HK-2 (cell line): ENCODE measurements around the gene RTKN.
"Not testable (repeated sequence)": the region's sequence is repeated elsewhere in the genome, so short reads cannot be mapped to it uniquely, and the experiment has no call there.

Experiments used
- DNase-seq: peaks from one replicate; pipeline ENCODE4 v3.0.0-alpha.2; 2018; ENCODE audit not compliant: unreplicated experiment

Gene RTKN, protein sequence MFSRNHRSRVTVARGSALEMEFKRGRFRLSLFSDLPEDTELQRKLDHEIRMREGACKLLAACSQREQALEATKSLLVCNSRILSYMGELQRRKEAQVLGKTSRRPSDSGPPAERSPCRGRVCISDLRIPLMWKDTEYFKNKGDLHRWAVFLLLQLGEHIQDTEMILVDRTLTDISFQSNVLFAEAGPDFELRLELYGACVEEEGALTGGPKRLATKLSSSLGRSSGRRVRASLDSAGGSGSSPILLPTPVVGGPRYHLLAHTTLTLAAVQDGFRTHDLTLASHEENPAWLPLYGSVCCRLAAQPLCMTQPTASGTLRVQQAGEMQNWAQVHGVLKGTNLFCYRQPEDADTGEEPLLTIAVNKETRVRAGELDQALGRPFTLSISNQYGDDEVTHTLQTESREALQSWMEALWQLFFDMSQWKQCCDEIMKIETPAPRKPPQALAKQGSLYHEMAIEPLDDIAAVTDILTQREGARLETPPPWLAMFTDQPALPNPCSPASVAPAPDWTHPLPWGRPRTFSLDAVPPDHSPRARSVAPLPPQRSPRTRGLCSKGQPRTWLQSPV

GRCh38 chr2:74441690-74442482 is at the start of gene RTKN:
Gene RTKN, minus strand, starts transcription at chr2:74441937. Its CDS starts 121 bp downstream, at chr2:74441816.
- DNase-seq, result peak; percentile 82

GRCh38 chr2:74489906-74490305 is 48.2 kb upstream of the RTKN start:
- no peak for DNase-seq

DNA sequence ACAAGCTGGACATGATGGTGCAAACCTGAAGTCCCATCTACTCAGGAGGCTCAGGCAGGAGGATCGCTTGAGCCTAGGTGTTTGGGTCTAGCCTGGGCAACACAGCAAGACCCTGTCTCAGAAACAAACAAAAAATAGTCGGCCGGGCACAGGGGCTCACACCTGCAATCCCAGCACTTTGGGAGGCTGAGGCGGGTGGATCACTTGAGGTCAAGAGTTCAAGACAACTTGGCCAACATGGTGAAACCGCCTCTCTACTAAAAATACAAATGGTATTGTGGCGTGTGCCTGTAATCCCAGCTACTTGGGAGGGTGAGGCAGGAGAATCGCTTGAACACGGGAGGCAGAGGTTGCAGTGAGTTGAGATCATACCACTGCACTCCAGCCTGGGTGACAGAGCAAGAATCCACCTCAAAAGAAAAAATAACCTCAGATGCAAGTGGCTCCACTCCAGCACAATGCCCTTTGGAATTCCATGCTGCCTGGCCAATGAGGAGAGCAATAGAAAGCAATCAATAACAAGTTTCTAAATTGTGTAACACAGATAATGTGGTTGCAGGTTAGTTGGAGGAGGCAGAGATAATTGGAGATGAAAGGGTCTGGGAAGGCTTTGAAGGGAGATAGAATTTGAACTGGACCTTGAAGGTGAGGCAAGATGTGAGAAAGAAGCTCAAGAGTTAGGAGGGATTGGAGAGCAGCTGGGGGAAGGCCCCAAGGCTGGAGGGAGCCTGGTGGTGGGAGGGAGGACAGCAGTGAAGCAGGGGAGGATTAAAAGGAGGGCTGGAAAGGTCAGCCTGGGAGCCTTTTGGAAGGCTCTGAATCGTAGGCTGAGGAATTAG is 47.1 kb upstream of the RTKN start:
- DNase-seq, result no peak

GRCh38 chr2:74486141-74486540 is 44.4 kb upstream of the RTKN start:
- DNase-seq, result no peak

GRCh38 chr2:74483675-74484164 is 42.0 kb upstream of the RTKN start:
- DNase-seq, result not testable (repeated sequence)

DNA sequence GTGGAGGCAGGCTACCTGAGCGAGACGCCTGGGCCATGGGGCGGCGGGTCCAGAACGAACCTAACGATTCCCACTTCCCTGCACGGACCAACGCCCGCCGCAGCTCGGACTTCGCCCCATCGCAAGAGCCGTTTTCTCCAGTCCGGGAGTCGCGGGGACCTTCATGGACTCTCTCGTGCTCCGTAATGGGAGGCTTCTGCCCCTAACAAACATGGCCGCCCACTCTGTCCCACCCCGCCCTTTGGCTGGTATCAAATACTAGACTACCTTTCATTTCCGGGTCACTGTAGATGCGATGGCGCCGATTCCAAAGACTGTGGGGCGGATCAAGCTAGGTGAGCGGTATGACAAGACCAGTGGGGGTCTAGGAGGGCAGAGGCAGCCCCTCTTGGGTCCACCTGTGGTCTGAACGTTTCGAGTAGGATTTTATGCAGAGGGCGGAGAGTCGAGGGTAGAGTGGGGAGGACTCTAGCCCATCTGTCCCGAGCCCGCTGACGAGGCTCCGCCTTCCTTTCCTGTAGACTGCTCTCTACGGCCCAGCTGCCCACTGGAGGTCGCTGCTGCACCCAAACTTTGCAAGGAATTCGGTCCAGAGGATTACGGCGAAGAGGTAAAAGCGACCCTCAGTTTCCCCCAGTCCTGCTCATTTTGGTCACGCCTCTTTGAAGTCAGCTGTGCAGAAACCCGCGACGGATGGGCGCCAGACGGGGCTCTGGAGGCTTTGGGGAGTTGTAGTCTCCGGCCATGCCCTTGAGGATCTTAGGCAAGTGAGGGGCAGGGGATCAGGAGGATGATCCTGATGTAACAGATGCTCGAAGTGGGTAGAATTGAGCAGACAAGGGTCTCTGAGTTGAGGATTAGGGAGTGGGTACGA is 41.3 kb upstream of the RTKN start, which contains the start of the genes CCDC142 and TTC31:
Gene CCDC142, minus strand, starts transcription at position 198 of the 874 bp plus-strand sequence. Its CDS starts 161 bp downstream, at position 37.
Gene TTC31, plus strand, starts transcription at position 281 of the 874 bp plus-strand sequence. Its CDS starts 15 bp downstream, at position 296.
- peak; percentile 90 for DNase-seq

DNA sequence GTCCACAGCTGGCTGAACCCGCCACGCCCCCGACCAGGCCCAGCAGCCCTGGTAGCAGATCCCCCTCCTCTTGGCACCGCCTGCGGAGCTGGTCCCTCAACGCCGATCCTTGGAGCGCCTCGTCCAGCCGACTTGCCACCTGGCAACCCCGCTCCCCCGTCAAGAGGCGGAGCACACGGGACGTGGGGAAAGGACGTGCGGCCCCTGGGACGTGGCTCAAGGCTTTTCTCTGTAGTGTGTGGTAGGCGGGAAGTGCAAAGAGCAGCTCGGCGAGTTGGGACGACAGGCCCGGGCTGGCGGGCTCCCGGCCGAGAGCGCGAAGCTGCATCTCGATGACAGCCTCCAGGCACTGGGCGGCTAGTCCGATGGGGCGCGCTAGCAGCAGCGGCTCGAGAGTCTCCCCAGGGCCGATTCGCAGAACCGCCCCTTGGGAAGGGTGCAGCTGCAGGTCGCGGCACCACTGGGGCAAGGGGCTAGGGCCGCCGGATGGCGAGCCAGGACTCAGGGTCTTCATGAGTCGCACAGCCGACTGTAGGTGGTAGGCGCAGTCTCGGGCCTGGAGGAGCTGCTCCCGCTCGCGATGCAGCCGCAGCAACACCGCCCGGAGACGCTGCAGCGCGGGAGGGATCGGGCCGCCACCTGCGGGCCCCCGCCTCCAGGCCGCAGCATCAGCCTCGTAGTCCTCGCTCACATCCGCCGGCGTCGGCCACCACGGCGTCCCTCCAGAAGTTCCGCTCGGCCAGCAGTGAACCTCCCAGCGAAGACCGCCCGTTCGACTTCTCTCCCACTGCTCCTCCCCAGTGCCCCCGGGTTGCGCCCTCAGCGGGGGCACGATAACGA is 40.4 kb upstream of the RTKN start:
- DNase-seq, result no peak

DNA sequence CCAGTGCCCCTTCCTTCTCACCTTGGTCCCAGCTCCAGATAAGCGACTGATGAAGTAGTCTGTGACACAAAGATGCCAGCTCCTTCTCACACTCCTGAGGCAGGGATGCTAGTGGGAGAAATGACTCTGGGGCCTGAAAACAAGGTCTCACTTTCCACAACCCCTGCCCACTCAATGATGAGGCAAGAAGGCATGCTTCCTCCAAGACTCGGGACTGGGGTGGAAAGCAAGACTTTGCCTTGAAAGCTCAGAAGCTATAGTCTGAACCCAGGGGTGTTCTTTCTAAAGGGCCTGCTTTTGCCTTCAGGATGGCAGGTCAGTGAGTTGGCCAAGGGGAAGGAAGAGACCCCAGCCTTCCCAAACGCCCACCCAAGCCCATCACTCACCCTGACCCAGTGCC is 39.7 kb upstream of the RTKN start:
- no peak for DNase-seq

DNA sequence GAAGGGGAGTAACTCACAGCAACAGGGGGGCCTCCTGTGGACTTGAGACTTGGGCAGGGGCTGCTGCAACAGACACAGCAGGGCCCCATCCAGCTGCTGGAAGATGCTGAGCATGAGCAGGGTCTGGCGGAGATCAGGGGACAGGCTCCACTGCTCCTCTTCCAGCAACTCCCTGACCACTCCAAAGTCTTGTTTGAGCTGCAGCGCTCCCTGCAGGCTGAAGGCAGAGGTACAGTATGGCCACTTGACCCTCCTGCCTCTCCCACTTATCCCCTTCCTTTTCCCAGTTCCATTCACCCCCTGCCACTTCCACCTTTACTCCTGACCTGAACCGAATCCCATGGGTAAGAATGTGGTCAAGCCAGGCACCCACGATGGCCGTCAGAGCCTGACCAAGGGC is 33.2 kb upstream of the RTKN start:
- no peak for DNase-seq

DNA sequence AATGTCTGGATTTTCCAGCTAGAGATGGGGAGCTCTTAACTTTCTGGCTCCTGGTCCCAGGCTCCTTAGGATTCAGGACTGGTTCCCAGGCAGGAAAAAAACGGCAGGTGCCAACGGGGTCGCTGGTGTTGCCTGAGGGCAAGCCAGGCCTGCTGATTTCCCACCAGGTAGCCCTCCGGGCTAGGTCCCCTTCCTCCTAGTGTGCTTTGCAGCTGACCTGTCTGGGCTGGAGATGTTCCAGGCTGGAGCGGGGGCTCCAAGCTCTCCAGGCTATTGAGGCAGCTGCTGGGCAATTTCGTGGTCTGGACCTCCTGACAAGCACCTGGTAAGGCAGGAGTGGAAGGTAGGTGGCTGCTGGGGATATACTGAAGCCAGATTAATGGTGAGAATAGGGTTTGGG is 32.7 kb upstream of the RTKN start:
- DNase-seq, result no peak

- DNase-seq, result no peak
These were observed 31.2 kb upstream of the RTKN start for GRCh38 chr2:74472945-74473258.

- peak; percentile 94 for DNase-seq
These were observed 30.6 kb upstream of the RTKN start, which contains the start of gene MRPL53 for GRCh38 chr2:74472086-74472944. Gene MRPL53, minus strand, starts transcription at chr2:74472680. Its CDS starts 20 bp downstream, at chr2:74472660.

- DNase-seq, result no peak
These were observed 29.8 kb upstream of the RTKN start for GRCh38 chr2:74471332-74472065.

DNA sequence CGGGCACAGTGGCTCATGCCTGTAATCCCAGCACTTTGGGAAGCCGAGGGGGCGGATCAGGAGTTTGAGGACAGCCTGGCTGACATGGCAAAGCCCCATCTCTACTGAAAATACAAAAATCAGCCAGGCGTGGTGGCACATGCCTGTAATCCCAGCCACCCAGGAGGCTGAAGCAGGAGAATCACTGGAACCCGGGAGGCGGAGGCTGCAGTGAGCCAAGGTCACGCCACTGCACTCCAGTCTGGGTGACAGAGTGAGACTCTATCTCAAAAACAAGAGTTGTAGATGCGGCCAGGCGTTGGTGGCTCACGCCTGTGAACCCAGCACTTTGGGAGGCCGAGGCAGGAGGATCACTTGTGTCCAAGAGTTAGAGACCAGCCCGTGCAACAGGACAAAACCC is 29.0 kb upstream of the RTKN start:
- not testable (repeated sequence) for DNase-seq

- DNase-seq, result no peak
These were observed 22.7 kb upstream of the RTKN start for GRCh38 chr2:74464406-74464805.

DNA sequence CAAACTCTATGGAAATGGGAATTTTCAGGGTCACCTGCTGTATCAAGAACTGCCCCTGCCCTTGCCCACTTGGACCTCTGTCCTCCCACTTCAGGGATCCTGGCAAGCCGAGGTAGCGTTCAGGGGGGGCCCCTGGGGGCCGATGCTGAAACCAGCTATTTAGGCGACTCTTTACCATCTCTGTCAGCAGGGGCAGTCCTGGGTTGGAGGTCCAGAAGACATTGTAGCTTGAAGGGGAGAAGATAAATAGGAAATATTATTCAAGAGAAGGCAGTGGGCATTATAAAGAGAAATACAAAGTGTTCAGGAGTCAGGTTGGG is 21.0 kb upstream of the RTKN start:
- no peak for DNase-seq

DNA sequence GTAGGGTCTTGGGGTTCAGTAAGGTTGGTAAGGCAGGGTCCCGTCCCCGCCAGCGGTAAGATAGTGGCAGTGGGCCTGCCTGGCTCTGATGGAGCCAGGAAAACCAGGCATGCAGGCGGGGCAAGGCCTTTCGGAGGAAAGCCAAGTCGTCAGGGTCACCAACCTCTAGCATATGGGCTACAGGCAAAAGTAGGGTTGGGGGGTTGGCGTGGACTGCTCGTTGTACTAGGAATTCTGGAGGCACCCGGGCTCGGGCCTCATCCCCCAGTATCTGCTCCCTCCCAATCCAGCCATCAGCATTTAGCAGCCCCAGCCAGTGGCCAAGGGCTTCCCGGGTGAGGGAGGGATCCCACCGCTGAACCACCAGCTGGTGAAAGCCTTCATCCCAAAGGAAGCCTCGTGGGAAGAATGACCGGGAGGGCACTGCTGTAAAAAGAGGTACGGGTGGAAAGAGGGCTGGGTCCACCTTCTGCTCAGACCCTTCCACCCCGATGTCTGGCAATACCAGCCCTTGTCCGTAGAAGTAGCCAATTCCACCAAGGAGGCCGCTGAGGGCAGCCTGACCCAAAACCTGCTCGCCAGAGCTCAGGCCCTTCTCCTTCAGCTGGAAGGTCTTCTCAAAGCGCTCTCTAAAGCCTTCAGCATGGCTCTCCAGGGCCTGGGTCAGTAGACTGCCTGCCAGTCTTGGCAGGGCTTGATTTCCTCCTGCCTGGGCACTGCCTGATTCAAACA is 20.5 kb upstream of the RTKN start:
- no peak for DNase-seq
